ENCODE results near the gene ALK.

ALK gene

GRCh38 chr2:29207352-29208148, 713.8 kb downstream of the ALK start:
- Histone ChIP-seq H3K4me3 (ENCODE audit: low read depth, low read length) (no peak overlapping the region), H3K9me3 (ENCODE audit: control insufficient read depth, insufficient read depth, low read length) (no peaks in the 10 kb centered on the region), H3K9ac (ENCODE audit: low read depth, low read length) (no peak overlapping the region), H3K27me3 (ENCODE audit: control insufficient read depth, insufficient read depth, low read length) (no peaks in the 10 kb centered on the region), H3K36me3 (ENCODE audit: control insufficient read depth, insufficient read depth, low read length) (no peaks in the 10 kb centered on the region), H3K4me1 (ENCODE audit: control insufficient read depth, insufficient read depth, low read length) (no peaks in the 10 kb centered on the region)

GRCh38 chr2:29206941-29207340, 714.4 kb downstream of the ALK start:
- Histone ChIP-seq H3K27me3 (ENCODE audit: control insufficient read depth, insufficient read depth, low read length) (no peaks in the 10 kb centered on the region), H3K9ac (ENCODE audit: low read depth, low read length) (no peak overlapping the region), H3K36me3 (ENCODE audit: control insufficient read depth, insufficient read depth, low read length) (no peaks in the 10 kb centered on the region), H3K4me3 (ENCODE audit: low read depth, low read length) (no peak overlapping the region), H3K9me3 (ENCODE audit: control insufficient read depth, insufficient read depth, low read length) (no peaks in the 10 kb centered on the region), H3K4me1 (ENCODE audit: control insufficient read depth, insufficient read depth, low read length) (no peaks in the 10 kb centered on the region)

GRCh38 chr2:29202819-29203495, 718.4 kb downstream of the ALK start:
- Histone ChIP-seq H3K4me3 (ENCODE audit: low read depth, low read length) (no peak overlapping the region), H3K9ac (ENCODE audit: low read depth, low read length) (no peak overlapping the region), H3K36me3 (ENCODE audit: control insufficient read depth, insufficient read depth, low read length) (no peaks in the 10 kb centered on the region), H3K4me1 (ENCODE audit: control insufficient read depth, insufficient read depth, low read length) (no peaks in the 10 kb centered on the region), H3K9me3 (ENCODE audit: control insufficient read depth, insufficient read depth, low read length) (no peaks in the 10 kb centered on the region), H3K27me3 (ENCODE audit: control insufficient read depth, insufficient read depth, low read length) (no peaks in the 10 kb centered on the region)

- Histone ChIP-seq H3K36me3 (ENCODE audit: control insufficient read depth, insufficient read depth, low read length) (no peaks in the 10 kb centered on the region), H3K27me3 (ENCODE audit: control insufficient read depth, insufficient read depth, low read length) (no peaks in the 10 kb centered on the region), H3K4me1 (ENCODE audit: control insufficient read depth, insufficient read depth, low read length) (no peaks in the 10 kb centered on the region), H3K9me3 (ENCODE audit: control insufficient read depth, insufficient read depth, low read length) (no peaks in the 10 kb centered on the region), H3K9ac (ENCODE audit: low read depth, low read length) (no peak overlapping the region), H3K4me3 (ENCODE audit: low read depth, low read length) (no peak overlapping the region)
These were observed 719.4 kb downstream of the ALK start for GRCh38 chr2:29201979-29202378.

- Histone ChIP-seq H3K9me3 (ENCODE audit: control insufficient read depth, insufficient read depth, low read length) (no peaks in the 10 kb centered on the region), H3K36me3 (ENCODE audit: control insufficient read depth, insufficient read depth, low read length) (no peaks in the 10 kb centered on the region), H3K4me1 (ENCODE audit: control insufficient read depth, insufficient read depth, low read length) (no peaks in the 10 kb centered on the region), H3K9ac (ENCODE audit: low read depth, low read length) (no peak overlapping the region), H3K4me3 (ENCODE audit: low read depth, low read length) (no peak overlapping the region), H3K27me3 (ENCODE audit: control insufficient read depth, insufficient read depth, low read length) (no peaks in the 10 kb centered on the region)
These were observed 724.3 kb downstream of the ALK start for GRCh38 chr2:29196792-29197788.

- H3K4me1 ChIP-seq (ENCODE audit: control insufficient read depth, insufficient read depth, low read length), result no peaks in the 10 kb centered on the region
- no peaks in the 10 kb centered on the region for H3K9me3 ChIP-seq (ENCODE audit: control insufficient read depth, insufficient read depth, low read length)
- H3K4me3 ChIP-seq (ENCODE audit: low read depth, low read length), result no peak overlapping the region
- H3K27me3 ChIP-seq (ENCODE audit: control insufficient read depth, insufficient read depth, low read length), result no peaks in the 10 kb centered on the region
- no peaks in the 10 kb centered on the region for H3K36me3 ChIP-seq (ENCODE audit: control insufficient read depth, insufficient read depth, low read length)
- H3K9ac ChIP-seq (ENCODE audit: low read depth, low read length), result no peak overlapping the region
These were observed 725.6 kb downstream of the ALK start for GRCh38 chr2:29195796-29196195.

GRCh38 chr2:29193681-29194080, 727.7 kb downstream of the ALK start:
- no peaks in the 10 kb centered on the region for H3K9me3 ChIP-seq (ENCODE audit: control insufficient read depth, insufficient read depth, low read length)
- H3K9ac ChIP-seq (ENCODE audit: low read depth, low read length), result no peak overlapping the region
- no peak overlapping the region for H3K4me3 ChIP-seq (ENCODE audit: low read depth, low read length)
- no peaks in the 10 kb centered on the region for H3K27me3 ChIP-seq (ENCODE audit: control insufficient read depth, insufficient read depth, low read length)
- H3K4me1 ChIP-seq (ENCODE audit: control insufficient read depth, insufficient read depth, low read length), result no peaks in the 10 kb centered on the region
- H3K36me3 ChIP-seq (ENCODE audit: control insufficient read depth, insufficient read depth, low read length), result no peaks in the 10 kb centered on the region

- H3K9ac ChIP-seq (ENCODE audit: low read depth, low read length), result no peak overlapping the region
- H3K36me3 ChIP-seq (ENCODE audit: control insufficient read depth, insufficient read depth, low read length), result no peaks in the 10 kb centered on the region
- no peaks in the 10 kb centered on the region for H3K27me3 ChIP-seq (ENCODE audit: control insufficient read depth, insufficient read depth, low read length)
- H3K4me1 ChIP-seq (ENCODE audit: control insufficient read depth, insufficient read depth, low read length), result no peaks in the 10 kb centered on the region
- H3K9me3 ChIP-seq (ENCODE audit: control insufficient read depth, insufficient read depth, low read length), result no peaks in the 10 kb centered on the region
- no peak overlapping the region for H3K4me3 ChIP-seq (ENCODE audit: low read depth, low read length)
These were observed 728.3 kb downstream of the ALK start for GRCh38 chr2:29193111-29193510.

- H3K4me1 ChIP-seq (ENCODE audit: control insufficient read depth, insufficient read depth, low read length), result no peaks in the 10 kb centered on the region
- no peaks in the 10 kb centered on the region for H3K36me3 ChIP-seq (ENCODE audit: control insufficient read depth, insufficient read depth, low read length)
- no peaks in the 10 kb centered on the region for H3K27me3 ChIP-seq (ENCODE audit: control insufficient read depth, insufficient read depth, low read length)
- no peaks in the 10 kb centered on the region for H3K9me3 ChIP-seq (ENCODE audit: control insufficient read depth, insufficient read depth, low read length)
- no peak overlapping the region for H3K4me3 ChIP-seq (ENCODE audit: low read depth, low read length)
- H3K9ac ChIP-seq (ENCODE audit: low read depth, low read length), result no peak overlapping the region
These were observed 728.9 kb downstream of the ALK start for GRCh38 chr2:29192526-29192925.

- no peaks in the 10 kb centered on the region for H3K27me3 ChIP-seq (ENCODE audit: control insufficient read depth, insufficient read depth, low read length)
- H3K9ac ChIP-seq (ENCODE audit: low read depth, low read length), result no peak overlapping the region
- H3K9me3 ChIP-seq (ENCODE audit: control insufficient read depth, insufficient read depth, low read length), result no peaks in the 10 kb centered on the region
- H3K36me3 ChIP-seq (ENCODE audit: control insufficient read depth, insufficient read depth, low read length), result no peaks in the 10 kb centered on the region
- H3K4me3 ChIP-seq (ENCODE audit: low read depth, low read length), result no peak overlapping the region
- no peaks in the 10 kb centered on the region for H3K4me1 ChIP-seq (ENCODE audit: control insufficient read depth, insufficient read depth, low read length)
These were observed 729.6 kb downstream of the ALK start for GRCh38 chr2:29191817-29192216.

GRCh38 chr2:29189052-29189451, 732.3 kb downstream of the ALK start:
- Histone ChIP-seq H3K9ac (ENCODE audit: low read depth, low read length) (no peak overlapping the region), H3K27me3 (ENCODE audit: control insufficient read depth, insufficient read depth, low read length) (no peaks in the 10 kb centered on the region), H3K4me1 (ENCODE audit: control insufficient read depth, insufficient read depth, low read length) (no peaks in the 10 kb centered on the region), H3K36me3 (ENCODE audit: control insufficient read depth, insufficient read depth, low read length) (no peaks in the 10 kb centered on the region), H3K9me3 (ENCODE audit: control insufficient read depth, insufficient read depth, low read length) (no peaks in the 10 kb centered on the region), H3K4me3 (ENCODE audit: low read depth, low read length) (no peak overlapping the region)

Data from iPS-15b (cell line).